HL-60 (cell line): ENCODE data around the gene CHD5.

Experiments used
- DNase-seq, 2 experiments: peaks; one replicate each; pipeline ENCODE4 v3.0.0-alpha.2; 2010 to 2020; ENCODE audit warnings: low read depth in 1 of 2, low spot score in 1 of 2
- H3K27ac ChIP-seq: fragments of 250-450 bp; sonication (Bioruptor Pico); replicated peaks from 2 replicates; pipeline ENCODE4 v1.5.1; 2020; ENCODE audit warnings: mild to moderate bottlenecking, moderate library complexity
- H3K27me3 ChIP-seq: fragments of 250-450 bp; sonication (Bioruptor Pico); 2 replicates; pipeline ENCODE4 v1.5.1; 2021; ENCODE audit warnings: mild to moderate bottlenecking, moderate library complexity; ENCODE audit not compliant: insufficient read depth, poor library complexity, severe bottlenecking
- H3K4me3 ChIP-seq: replicated peaks from 2 replicates; pipeline ENCODE4 v1.5.1; 2011; ENCODE audit warnings: mild to moderate bottlenecking, control low read depth, low read length; ENCODE audit not compliant: insufficient read depth
- GABPA ChIP-seq: IDR thresholded peaks from 2 replicates; pipeline ENCODE4 v1.6.1; 2012; ENCODE audit warnings: low read depth
- POLR2AphosphoS5 ChIP-seq: IDR thresholded peaks from 2 replicates; pipeline ENCODE4 v1.6.1; 2012; ENCODE audit warnings: low read depth
- REST ChIP-seq: IDR thresholded peaks from 2 replicates; pipeline ENCODE4 v1.6.1; 2012; ENCODE audit warnings: low read depth; ENCODE audit not compliant: insufficient replicate concordance
- SPI1 ChIP-seq: IDR thresholded peaks from 2 replicates; pipeline ENCODE4 v1.6.1; 2012; ENCODE audit warnings: low read depth, mild to moderate bottlenecking, borderline replicate concordance
- TF ChIP-seq, protein P1 (sequence below): IDR thresholded peaks from one replicate; pipeline ENCODE4 v1.5.1; 2011; ENCODE audit warnings: low read length, control low read depth, inconsistent platforms; ENCODE audit not compliant: insufficient read depth

Gene CHD5

GRCh38 chr1:6123816-6124215, 56.3 kb downstream of the CHD5 start:
- TF ChIP-seq, protein P1, sequence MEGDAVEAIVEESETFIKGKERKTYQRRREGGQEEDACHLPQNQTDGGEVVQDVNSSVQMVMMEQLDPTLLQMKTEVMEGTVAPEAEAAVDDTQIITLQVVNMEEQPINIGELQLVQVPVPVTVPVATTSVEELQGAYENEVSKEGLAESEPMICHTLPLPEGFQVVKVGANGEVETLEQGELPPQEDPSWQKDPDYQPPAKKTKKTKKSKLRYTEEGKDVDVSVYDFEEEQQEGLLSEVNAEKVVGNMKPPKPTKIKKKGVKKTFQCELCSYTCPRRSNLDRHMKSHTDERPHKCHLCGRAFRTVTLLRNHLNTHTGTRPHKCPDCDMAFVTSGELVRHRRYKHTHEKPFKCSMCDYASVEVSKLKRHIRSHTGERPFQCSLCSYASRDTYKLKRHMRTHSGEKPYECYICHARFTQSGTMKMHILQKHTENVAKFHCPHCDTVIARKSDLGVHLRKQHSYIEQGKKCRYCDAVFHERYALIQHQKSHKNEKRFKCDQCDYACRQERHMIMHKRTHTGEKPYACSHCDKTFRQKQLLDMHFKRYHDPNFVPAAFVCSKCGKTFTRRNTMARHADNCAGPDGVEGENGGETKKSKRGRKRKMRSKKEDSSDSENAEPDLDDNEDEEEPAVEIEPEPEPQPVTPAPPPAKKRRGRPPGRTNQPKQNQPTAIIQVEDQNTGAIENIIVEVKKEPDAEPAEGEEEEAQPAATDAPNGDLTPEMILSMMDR: no peak
- TF ChIP-seq GABPA: no peak
- TF ChIP-seq REST: no peak
- TF ChIP-seq SPI1: no peak
- TF ChIP-seq POLR2AphosphoS5: no peak
- no peak overlapping the region for H3K4me3 ChIP-seq
- no peak for DNase-seq
- H3K27ac ChIP-seq: no peak overlapping the region
- H3K27me3 ChIP-seq: no peaks in the 10 kb centered on the region

- no peak for TF ChIP-seq POLR2AphosphoS5
- peak; percentile 54; the same call in 1 of the 2 replicates for TF ChIP-seq SPI1
- Histone ChIP-seq H3K4me3 (no peak overlapping the region), H3K27me3 (no peaks in the 10 kb centered on the region), H3K27ac (no peak overlapping the region)
- peak in 1 of 2 experiments; percentile 68 for DNase-seq
Measured at GRCh38 chr1:6123083-6123482, 57.0 kb downstream of the CHD5 start.

- H3K27ac ChIP-seq: no peak overlapping the region
- no peak overlapping the region for H3K4me3 ChIP-seq
- no peak for TF ChIP-seq REST
- no peak for TF ChIP-seq POLR2AphosphoS5
- TF ChIP-seq, protein P1: no peak
- no peak for TF ChIP-seq GABPA
- no peak for TF ChIP-seq SPI1
- DNase-seq: no peak
- no peaks in the 10 kb centered on the region for H3K27me3 ChIP-seq
Measured at GRCh38 chr1:6121651-6122370, 58.3 kb downstream of the CHD5 start.

- H3K27me3 ChIP-seq: peaks cover 7% of the 10 kb centered on the region
Measured at GRCh38 chr1:6121021-6121421, 59.1 kb downstream of the CHD5 start.

More at GRCh38 chr1:6121021-6121421, 59.1 kb downstream of the CHD5 start:
- H3K27ac ChIP-seq: no peak overlapping the region
- no peak for DNase-seq
- TF ChIP-seq, protein P1: no peak
- no peak for TF ChIP-seq REST
- no peak for TF ChIP-seq SPI1
- TF ChIP-seq GABPA: no peak
- no peak for TF ChIP-seq POLR2AphosphoS5
- H3K4me3 ChIP-seq: no peak overlapping the region
